SU-DHL-6 (cell line): ENCODE measurements around the gene PIGB.

Experiments
- H2AFZ ChIP-seq: fragments of 200-600 bp; sonication (generic); 2 replicates; pipeline ENCODE4 v1.6.1; 2014; ENCODE audit warnings: low read depth, mild to moderate bottlenecking, moderate library complexity, mixed read lengths, antibody characterized with exemption, low read length; ENCODE audit not compliant: severe bottlenecking
- H3F3A ChIP-seq: fragments of 200-600 bp; shearing (Covaris generic); 2 replicates; pipeline ENCODE4 v1.6.0; 2016; ENCODE audit warnings: antibody characterized with exemption, mild to moderate bottlenecking; ENCODE audit not compliant: insufficient read depth
- H3K27ac ChIP-seq: fragments of 200-600 bp; sonication (generic); 2 replicates; pipeline ENCODE4 v1.5.1; 2016; ENCODE audit warnings: low read depth, mild to moderate bottlenecking, low read length, moderate library complexity, mixed read lengths
- H3K27me3 ChIP-seq: fragments of 200-600 bp; sonication (generic), shearing (Covaris generic); 2 replicates; pipeline ENCODE4 v1.6.0; 2014; ENCODE audit warnings: mild to moderate bottlenecking, low read length
- H3K36me3 ChIP-seq: fragments of 200-600 bp; sonication (generic); 2 replicates; pipeline ENCODE4 v1.6.1; 2014; ENCODE audit warnings: mild to moderate bottlenecking, low read length, mixed read lengths
- H3K4me2 ChIP-seq: fragments of 300-600, 200-600 bp; shearing (Covaris generic), sonication (generic); 2 replicates; pipeline ENCODE4 v1.6.0; 2014; ENCODE audit warnings: low read length, low read depth, mild to moderate bottlenecking; ENCODE audit not compliant: poor library complexity, severe bottlenecking
- H3K4me3 ChIP-seq: fragments of 200-600 bp; sonication (generic); 2 replicates; pipeline ENCODE4 v1.5.1; 2014; ENCODE audit warnings: antibody characterized with exemption, low read length, mild to moderate bottlenecking, mixed read lengths; ENCODE audit not compliant: insufficient read depth, poor library complexity, severe bottlenecking
- H3K79me2 ChIP-seq: fragments of 200-600 bp; sonication (generic); 2 replicates; pipeline ENCODE4 v1.6.1; 2014; ENCODE audit warnings: mild to moderate bottlenecking, low read length, moderate library complexity; ENCODE audit not compliant: insufficient read depth
- H3K9ac ChIP-seq: fragments of 200-600 bp; sonication (generic); 2 replicates; pipeline ENCODE4 v1.7.0; 2014; ENCODE audit warnings: mild to moderate bottlenecking, low read length
- H3K9me2 ChIP-seq: fragments of 200-600 bp; sonication (generic); replicated peaks from 2 replicates; pipeline ENCODE4 v1.6.1; 2014; ENCODE audit warnings: low read length; ENCODE audit not compliant: insufficient read depth
- H3K9me3 ChIP-seq: fragments of 200-600 bp; sonication (generic); 2 replicates; pipeline ENCODE4 v1.6.1; 2014; ENCODE audit warnings: low read length, mixed read lengths; ENCODE audit not compliant: insufficient read depth
- H4K20me1 ChIP-seq: fragments of 200-600 bp; sonication (generic); 2 replicates; pipeline ENCODE4 v1.6.1; 2014; ENCODE audit warnings: low read depth, mild to moderate bottlenecking, antibody characterized with exemption, low read length, moderate library complexity, mixed read lengths
- CTCF ChIP-seq: fragments of 200-600 bp; sonication (generic); IDR thresholded peaks from one replicate; pipeline ENCODE4 v1.5.1; 2017; ENCODE audit warnings: antibody characterized with exemption, mild to moderate bottlenecking, low read length, moderate library complexity; ENCODE audit not compliant: insufficient read depth, poor library complexity, severe bottlenecking
- EZH2phosphoT487 ChIP-seq: fragments of 200-600 bp; sonication (generic), shearing (Covaris generic); conservative IDR thresholded peaks from 2 replicates; pipeline ENCODE4 v1.6.1; 2018; ENCODE audit warnings: mild to moderate bottlenecking, antibody characterized with exemption, low read length, moderate library complexity, mixed read lengths

The PIGB gene

GRCh38 chr15:55320963-55321362 lies 1.9 kb downstream of the PIGB start:
- H3F3A ChIP-seq = peaks cover 14% of the 10 kb centered on the region; the same call in 1 of the 2 replicates
- no peak for TF ChIP-seq CTCF
- no peak for TF ChIP-seq EZH2phosphoT487
- no peak overlapping the region for H2AFZ ChIP-seq
- no peaks in the 10 kb centered on the region for H3K27me3 ChIP-seq
- peaks cover 71% of the 10 kb centered on the region for H3K79me2 ChIP-seq
- H4K20me1 ChIP-seq = no peaks in the 10 kb centered on the region
- H3K36me3 ChIP-seq = no peaks in the 10 kb centered on the region
- H3K4me2 ChIP-seq = peak overlapping the region; percentile 100
- no peaks in the 10 kb centered on the region for H3K9me2 ChIP-seq
- H3K4me3 ChIP-seq = peak overlapping the region; percentile 99
- H3K9ac ChIP-seq = no peak overlapping the region; the same call in 1 of the 2 replicates
- H3K27ac ChIP-seq = peak overlapping the region; percentile 71; the same call in 1 of the 2 replicates
- no peaks in the 10 kb centered on the region for H3K9me3 ChIP-seq

GRCh38 chr15:55322467-55322866 lies 3.4 kb downstream of the PIGB start:
- TF ChIP-seq CTCF (no peak), EZH2phosphoT487 (no peak)
- Histone ChIP-seq H3K4me3 (no peak overlapping the region), H2AFZ (no peak overlapping the region), H3K36me3 (no peaks in the 10 kb centered on the region), H3K79me2 (peaks cover 67% of the 10 kb centered on the region), H3K9me3 (no peaks in the 10 kb centered on the region), H3K4me2 (no peak overlapping the region), H3F3A (peaks cover 8% of the 10 kb centered on the region; the same call in 1 of the 2 replicates), H3K27ac (no peak overlapping the region), H4K20me1 (no peaks in the 10 kb centered on the region), H3K9me2 (no peaks in the 10 kb centered on the region), H3K27me3 (no peaks in the 10 kb centered on the region), H3K9ac (no peak overlapping the region)

DNA sequence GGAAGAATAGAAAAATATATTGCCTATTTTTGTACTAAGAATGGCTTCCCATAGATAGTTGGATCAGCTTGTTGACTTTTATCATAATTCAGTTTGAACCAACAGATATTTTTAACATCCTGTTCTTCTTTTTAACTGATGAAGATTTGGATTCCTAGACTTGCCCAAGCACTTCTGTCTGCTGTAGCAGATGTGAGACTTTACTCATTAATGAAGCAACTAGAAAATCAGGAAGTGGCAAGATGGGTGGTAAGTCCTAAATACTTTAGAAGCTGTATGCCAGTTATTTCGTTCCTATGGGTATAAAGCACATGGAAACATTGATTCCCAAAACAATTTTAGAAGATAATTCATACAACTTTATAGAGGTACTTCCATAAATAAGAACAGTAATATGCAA lies 8.4 kb downstream of the PIGB start:
- Histone ChIP-seq H3K27me3 (no peaks in the 10 kb centered on the region), H3F3A (no peaks in the 10 kb centered on the region), H3K79me2 (peaks cover 21% of the 10 kb centered on the region), H3K9ac (no peak overlapping the region), H3K9me2 (no peaks in the 10 kb centered on the region), H3K9me3 (no peaks in the 10 kb centered on the region), H3K4me3 (no peak overlapping the region), H3K4me2 (no peak overlapping the region), H4K20me1 (no peaks in the 10 kb centered on the region), H3K36me3 (peaks cover 8% of the 10 kb centered on the region; the same call in 1 of the 2 replicates), H2AFZ (no peak overlapping the region), H3K27ac (no peak overlapping the region)
- TF ChIP-seq CTCF (no peak), EZH2phosphoT487 (no peak)

GRCh38 chr15:55334371-55334770 lies 15.3 kb downstream of the PIGB start:
- Histone ChIP-seq H3K79me2 (no peaks in the 10 kb centered on the region), H3K27ac (no peak overlapping the region), H3F3A (no peaks in the 10 kb centered on the region), H2AFZ (no peak overlapping the region), H3K27me3 (no peaks in the 10 kb centered on the region), H4K20me1 (no peaks in the 10 kb centered on the region), H3K9me2 (no peaks in the 10 kb centered on the region), H3K36me3 (peaks cover 16% of the 10 kb centered on the region; the same call in 1 of the 2 replicates), H3K9ac (no peak overlapping the region), H3K4me2 (no peak overlapping the region), H3K4me3 (no peak overlapping the region), H3K9me3 (no peaks in the 10 kb centered on the region)
- no peak for TF ChIP-seq EZH2phosphoT487
- no peak for TF ChIP-seq CTCF
